Pons (tissue), 1 donor: Measurements from ENCODE around the gene CEMIP2.
"Not testable (repeated sequence)": the region's sequence is repeated elsewhere in the genome, so short reads cannot be mapped to it uniquely, and the experiment has no call there.

Source experiments
- DNase-seq: peaks from one replicate; pipeline ENCODE4 v3.0.0-alpha.2; 2016; ENCODE audit warnings: low spot score

Gene CEMIP2

GRCh38 chr9:71710856-71711255 lies 57.5 kb downstream of the CEMIP2 start:
- DNase-seq = no peak

DNA sequence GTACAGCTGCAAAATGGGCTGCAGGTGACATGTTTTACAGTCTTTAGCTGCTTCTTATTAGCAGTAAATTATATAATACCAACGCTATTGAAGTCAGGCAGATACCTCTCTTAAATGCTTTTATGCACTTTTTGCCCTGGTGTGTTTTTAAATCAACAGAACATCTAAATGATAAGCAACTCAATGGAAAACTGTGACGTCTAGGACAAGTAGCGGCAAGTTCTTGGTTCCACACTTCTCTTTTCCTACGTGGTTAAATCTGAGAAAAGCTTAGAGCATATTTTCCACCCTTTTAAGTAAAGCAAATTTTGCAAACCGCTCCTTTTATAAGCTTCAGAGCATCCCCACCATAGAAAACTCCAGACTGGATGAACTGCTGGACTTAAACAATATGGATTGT lies 58.1 kb downstream of the CEMIP2 start:
- DNase-seq = no peak

DNA sequence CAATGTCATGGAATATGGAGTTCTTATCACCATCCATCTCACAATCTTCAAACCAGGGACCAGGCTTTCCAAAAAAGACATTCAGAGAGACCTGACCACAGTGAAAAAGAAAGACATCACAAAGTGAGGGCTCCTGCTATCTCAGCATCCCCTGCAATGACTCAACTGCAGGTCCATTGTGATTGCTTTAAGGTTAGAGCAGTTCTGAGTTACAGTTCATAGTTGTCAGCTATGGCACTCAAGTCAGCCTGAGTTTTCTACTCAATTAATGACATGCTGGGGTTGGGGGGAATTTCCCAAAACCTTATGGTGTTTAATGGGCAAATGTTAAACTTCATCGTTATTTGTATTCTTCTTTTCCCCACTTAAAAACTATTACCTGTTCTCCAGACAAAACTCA lies 58.9 kb downstream of the CEMIP2 start:
- no peak for DNase-seq

GRCh38 chr9:71706176-71706575 lies 62.1 kb downstream of the CEMIP2 start:
- no peak for DNase-seq

- DNase-seq = no peak
Measured at GRCh38 chr9:71704796-71705195, 63.5 kb downstream of the CEMIP2 start.

DNA sequence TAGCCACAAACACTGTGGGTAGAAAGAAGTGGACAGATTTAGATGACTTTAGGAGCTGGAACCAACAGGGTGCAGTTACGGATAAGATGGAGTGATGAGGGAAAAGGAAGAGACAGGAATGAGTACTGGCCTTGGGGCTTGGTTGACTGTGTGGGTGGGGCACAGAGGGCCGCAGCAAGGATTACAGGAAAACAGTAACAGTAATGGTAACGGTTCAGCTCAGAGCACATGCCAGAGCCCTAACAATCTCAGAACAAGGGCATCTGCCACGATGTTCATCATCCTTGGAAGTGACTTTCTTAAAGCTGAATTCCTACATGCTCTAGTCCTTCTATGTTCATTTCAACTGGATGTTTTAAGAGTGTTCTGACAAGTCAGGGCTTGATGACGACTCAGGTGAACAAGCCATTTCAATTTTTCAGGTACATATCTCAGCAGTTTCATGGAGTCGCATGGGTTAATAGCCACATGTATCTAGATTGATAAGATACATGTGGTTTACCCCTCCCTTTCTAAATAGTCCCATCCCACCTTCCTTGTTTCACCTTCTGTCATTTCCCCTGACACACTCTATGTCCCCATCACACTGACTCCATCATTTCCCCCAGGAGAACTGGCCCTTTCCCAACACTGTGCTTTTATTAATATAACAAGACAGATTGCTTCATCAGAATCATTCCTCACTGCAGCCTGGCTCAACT lies 65.0 kb downstream of the CEMIP2 start:
- DNase-seq = no peak

- DNase-seq = no peak
Measured at GRCh38 chr9:71697882-71698281, 70.4 kb downstream of the CEMIP2 start.

- DNase-seq = no peak
Measured at GRCh38 chr9:71694332-71694731, 74.0 kb downstream of the CEMIP2 start.

DNA sequence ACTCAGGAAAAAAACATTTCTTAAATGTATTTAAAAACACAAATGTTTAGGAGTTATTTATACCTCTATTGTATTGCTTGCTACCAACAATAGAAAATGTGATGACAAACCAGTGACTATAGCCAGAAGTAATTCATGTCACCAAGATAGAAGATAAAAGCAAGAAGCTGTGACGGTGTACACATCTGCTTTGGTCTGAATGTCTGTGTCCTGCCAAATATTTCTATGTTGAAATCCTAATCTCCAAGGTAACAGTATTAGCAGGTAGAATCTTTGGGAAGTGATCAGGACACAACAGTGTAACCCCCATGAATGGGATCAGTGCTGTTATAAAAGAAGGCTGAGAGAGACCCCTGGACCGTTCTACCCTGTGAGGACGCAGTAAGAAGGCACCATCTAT lies 74.7 kb downstream of the CEMIP2 start:
- DNase-seq = no peak

DNA sequence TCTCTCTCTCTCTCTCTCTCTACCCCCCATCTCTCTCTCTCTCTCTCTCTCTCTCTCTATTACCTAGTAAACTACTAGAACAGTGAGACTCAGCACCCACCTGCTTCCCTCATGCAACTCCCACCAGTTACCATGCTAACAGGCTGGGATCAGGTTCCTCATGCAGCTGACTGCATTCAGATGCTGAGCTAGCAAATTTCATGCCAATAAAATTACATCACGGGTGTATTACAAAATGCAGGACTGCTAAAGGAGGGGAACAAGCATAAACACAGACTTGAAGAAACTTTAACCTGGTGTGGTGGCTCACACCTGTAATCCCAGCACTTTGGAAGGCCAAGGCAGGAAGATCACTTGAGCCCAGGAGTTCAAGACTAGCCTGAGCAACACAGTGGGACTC lies 76.0 kb downstream of the CEMIP2 start:
- DNase-seq = peak; percentile 11

- DNase-seq = not testable (repeated sequence)
Measured at GRCh38 chr9:71691576-71691975, 76.7 kb downstream of the CEMIP2 start.

- no peak for DNase-seq
Measured at GRCh38 chr9:71690689-71691435, 77.5 kb downstream of the CEMIP2 start.

GRCh38 chr9:71690063-71690688 lies 78.1 kb downstream of the CEMIP2 start:
- DNase-seq = no peak

- DNase-seq = no peak
Measured at GRCh38 chr9:71687676-71688075, 80.6 kb downstream of the CEMIP2 start.

DNA sequence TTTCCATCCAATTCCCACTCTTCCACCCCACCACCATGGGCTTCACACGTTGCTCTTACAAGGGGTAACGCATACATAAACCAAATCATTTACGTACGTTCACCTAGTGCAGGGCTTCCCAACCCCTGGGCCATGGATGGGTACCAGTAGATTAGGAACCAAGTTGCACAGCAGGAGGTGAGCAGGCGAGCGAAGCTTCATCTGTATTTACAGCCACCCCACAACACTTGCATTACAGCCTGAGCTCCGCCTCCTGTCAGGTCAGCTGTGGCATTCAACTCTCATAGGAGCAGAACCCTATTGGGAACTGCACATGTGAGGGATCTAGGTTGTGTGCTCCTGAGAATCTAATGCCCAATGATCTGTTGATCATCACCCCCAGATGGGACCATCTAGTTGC lies 82.3 kb downstream of the CEMIP2 start:
- no peak for DNase-seq

DNA sequence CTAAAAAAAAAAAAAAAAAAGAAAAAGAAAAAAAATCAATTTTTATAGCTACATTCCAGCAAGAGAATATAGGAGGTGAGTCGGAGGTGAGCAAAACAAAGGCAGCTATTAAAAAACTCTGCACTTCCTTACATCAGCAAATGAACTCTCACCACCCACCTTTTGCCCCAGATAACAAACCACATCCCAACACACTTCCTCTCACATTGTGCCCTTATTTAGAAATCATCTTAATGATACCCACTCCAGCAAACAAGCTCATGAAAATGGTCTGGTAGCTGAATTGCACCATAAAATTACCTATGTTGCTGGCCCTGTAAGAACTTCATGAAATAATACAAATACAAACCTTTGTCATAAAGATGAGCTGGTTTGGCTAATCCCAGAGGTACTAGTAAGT lies 82.9 kb downstream of the CEMIP2 start:
- DNase-seq = no peak

- DNase-seq = no peak
Measured at GRCh38 chr9:71684566-71684965, 83.7 kb downstream of the CEMIP2 start.

DNA sequence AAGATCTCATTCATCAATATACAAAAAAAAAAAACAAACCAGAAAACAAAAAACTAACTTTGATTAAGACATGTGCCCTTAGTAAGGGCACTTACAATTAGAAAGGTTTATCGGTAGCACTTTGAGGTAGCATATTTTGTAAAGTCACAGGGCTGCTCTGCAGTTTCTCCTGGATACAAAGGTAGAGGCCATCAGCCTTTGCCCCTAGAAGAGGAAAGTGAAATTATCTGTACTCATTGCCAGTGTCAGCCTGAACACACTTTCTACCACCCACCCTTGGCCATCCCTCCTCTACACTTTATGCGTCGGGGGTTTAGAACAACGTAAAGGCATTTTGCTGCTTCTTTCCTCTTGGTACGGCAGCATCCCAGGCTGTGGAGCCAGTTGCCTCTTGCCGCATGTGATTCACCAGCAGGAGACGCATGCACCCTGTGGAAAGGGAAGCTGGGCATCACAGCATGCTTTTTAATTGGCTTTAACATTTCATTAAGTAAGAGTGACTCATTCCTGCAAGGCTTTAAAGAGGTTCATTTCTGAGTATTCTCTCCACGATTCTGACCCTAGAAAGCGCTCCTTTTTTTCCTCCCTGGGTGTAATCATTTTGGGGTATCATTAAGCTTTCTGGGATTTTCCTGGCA lies 84.6 kb downstream of the CEMIP2 start:
- peak; percentile 12 for DNase-seq

DNA sequence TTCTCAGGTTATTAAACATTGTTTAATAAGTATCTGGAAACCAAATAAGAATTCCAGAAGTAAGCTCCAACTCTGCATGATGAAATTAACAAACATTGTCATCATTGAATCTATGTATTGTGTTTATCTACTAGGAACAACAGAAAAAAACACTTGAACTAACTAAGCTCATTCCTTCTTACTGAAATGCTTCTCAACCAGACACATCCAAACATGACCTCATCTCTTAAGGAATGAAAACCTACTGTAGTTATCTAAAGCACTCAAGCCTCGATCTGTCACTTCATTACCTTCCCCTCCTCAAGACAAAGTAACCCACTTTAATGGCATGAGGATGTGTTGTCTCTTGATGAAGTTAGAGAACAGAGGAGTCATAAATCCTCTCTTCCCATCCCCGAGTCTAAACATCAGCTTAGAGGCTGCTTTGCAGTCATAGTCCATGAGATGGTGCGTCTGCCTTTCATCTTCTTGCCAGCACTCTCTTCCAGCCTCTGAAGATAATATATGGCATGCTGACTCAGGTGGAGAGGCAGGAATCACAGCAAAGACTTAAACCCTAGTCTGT lies 86.5 kb downstream of the CEMIP2 start:
- no peak for DNase-seq

GRCh38 chr9:71681104-71681707 lies 87.1 kb downstream of the CEMIP2 start:
- DNase-seq = no peak

DNA sequence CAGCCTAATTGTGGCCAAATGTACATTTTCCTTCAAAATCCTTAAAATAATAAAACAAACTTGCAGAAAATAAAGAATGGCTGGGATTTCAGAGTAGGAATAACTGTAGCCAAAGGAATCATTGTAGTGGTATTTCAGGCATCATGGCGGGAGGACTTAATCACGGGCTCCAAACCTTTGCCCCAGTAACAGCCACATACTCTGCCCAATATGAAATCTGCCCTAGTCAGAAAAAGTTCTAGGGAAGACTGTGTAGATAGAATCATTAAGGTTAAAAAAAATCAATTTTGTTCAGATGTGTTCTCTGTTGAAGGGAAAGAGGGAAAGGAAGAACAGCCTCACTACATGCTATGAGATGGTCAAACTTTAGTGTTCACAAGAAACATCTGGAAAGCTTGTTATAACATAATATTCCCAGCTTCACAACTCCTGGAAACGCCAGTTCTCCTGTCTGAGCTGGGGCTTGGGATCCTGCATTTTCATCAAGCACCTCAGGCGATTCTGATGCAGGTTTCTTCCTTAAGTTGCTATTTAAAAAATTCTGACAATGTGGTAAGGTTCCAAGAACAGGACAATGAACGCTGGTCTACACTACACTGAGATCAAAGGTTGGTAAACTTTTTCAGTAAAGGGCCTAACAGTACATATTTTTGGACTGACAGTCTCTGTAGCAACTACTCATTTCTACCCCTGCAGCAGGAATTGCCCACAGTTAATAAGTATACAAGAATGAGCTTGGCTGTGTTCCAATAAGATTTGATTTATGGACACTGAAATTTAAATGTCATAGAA lies 87.9 kb downstream of the CEMIP2 start:
- DNase-seq = no peak
